Upper lobe of right lung (tissue), 1 donor: Measurements from ENCODE around the gene ZCCHC24. TPM values are rescaled to one million over a fixed set of nuclear protein-coding genes. Genes with fewer than 3 reads are reported as not detected.

Experiments
- ATAC-seq: fragments of 200-7000 bp; cut with Tn5 transposase; one replicate; pipeline ENCODE4 v1.9.1; 2020; ENCODE audit warnings: mild to moderate bottlenecking, moderate library complexity
- DNase-seq: peaks from one replicate; pipeline ENCODE4 v3.0.0-alpha.2; 2020
- H3K27ac ChIP-seq: fragments of 200-600 bp; one replicate; pipeline ENCODE4 v1.8.0; 2022
- H3K27me3 ChIP-seq: fragments of 200-600 bp; one replicate; pipeline ENCODE4 v1.8.0; 2022; ENCODE audit warnings: mild to moderate bottlenecking
- H3K36me3 ChIP-seq: fragments of 200-600 bp; one replicate; pipeline ENCODE4 v1.8.0; 2022
- H3K4me1 ChIP-seq: fragments of 200-600 bp; one replicate; pipeline ENCODE4 v1.8.0; 2022
- H3K4me3 ChIP-seq: fragments of 200-600 bp; one replicate; pipeline ENCODE4 v1.8.0; 2022; ENCODE audit warnings: mild to moderate bottlenecking
- H3K9me3 ChIP-seq: fragments of 200-600 bp; one replicate; pipeline ENCODE4 v1.8.0; 2022
- intact Hi-C: fragments of 100-400 bp; cut with DNase I; formaldehyde crosslinking; loops from one replicate; pipeline ENCODE4 v1.11.0; 2022
- total RNA-seq: library from RNA; stranded (reverse); fragmentation: NEBNext Ultra II Directional; extraction: Animal tissue kit (Norgen Biotek cat#: 25700); gene quantifications from one replicate; pipeline ENCODE4 v1.2.1, GENCODE V29; 2021
- TF ChIP-seq, protein P1 (sequence below): fragments of 200-600 bp; IDR thresholded peaks from one replicate; pipeline ENCODE4 v1.8.0; 2022; ENCODE audit warnings: antibody characterized with exemption
- donor health status: DM: no; HTN: yes; CAD: no; lungs with severe emphysema.

The ZCCHC24 gene
- total RNA-seq, 1 donor from 2014 or later, result 32.4 TPM

DNA sequence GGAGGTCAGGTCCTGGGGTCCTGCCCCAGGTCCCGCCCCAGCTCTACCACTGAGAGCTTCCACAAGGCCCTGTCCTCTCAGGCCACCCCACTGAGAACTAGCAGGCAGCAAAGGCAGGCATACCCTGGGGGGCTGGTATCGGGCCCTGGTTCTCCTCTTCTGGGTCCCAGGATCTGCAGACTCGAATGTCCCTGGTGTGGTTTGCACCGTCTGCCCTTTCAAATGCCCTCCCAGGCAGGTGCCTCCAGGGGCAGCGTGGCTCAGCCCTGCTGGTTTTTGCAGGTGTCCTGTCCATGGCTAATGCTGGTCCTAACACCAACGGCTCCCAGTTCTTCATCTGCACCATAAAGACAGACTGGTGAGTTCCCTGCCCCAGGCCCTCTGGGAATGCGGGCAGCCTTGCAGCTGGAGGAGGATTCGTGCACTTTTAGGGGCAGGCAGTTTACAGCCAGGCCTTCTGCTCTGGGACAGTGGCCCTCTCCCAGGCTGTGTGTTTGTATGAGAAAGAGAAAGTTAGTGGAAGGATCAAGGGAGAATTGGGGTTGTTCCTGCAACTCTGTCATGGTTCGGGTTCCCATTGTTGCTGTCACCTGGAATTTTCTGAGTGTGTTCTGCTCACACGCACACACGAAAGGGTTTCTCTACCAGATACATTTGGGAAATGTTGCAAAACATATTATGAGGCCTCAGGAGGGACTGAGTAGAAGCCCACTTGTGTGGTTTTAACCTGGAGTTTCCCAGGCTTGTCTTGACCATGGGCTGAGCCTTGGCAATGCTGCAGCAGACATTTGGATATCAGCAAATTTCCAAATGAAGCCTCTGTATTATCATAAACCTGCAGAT is 93.2 kb downstream of the ZCCHC24 start:
- no peak overlapping the region for H3K27ac ChIP-seq
- DNase-seq (no peak), ATAC-seq (no peak)
- H3K36me3 ChIP-seq, result peaks cover 61% of the 10 kb centered on the region
- no peak overlapping the region for H3K4me3 ChIP-seq
- TF ChIP-seq, protein P1, sequence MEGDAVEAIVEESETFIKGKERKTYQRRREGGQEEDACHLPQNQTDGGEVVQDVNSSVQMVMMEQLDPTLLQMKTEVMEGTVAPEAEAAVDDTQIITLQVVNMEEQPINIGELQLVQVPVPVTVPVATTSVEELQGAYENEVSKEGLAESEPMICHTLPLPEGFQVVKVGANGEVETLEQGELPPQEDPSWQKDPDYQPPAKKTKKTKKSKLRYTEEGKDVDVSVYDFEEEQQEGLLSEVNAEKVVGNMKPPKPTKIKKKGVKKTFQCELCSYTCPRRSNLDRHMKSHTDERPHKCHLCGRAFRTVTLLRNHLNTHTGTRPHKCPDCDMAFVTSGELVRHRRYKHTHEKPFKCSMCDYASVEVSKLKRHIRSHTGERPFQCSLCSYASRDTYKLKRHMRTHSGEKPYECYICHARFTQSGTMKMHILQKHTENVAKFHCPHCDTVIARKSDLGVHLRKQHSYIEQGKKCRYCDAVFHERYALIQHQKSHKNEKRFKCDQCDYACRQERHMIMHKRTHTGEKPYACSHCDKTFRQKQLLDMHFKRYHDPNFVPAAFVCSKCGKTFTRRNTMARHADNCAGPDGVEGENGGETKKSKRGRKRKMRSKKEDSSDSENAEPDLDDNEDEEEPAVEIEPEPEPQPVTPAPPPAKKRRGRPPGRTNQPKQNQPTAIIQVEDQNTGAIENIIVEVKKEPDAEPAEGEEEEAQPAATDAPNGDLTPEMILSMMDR, result no peak
- H3K27me3 ChIP-seq, result no peaks in the 10 kb centered on the region
- H3K4me1 ChIP-seq, result peaks cover 13% of the 10 kb centered on the region
- intact Hi-C loops, result no loop called here
- H3K9me3 ChIP-seq, result no peaks in the 10 kb centered on the region

DNA sequence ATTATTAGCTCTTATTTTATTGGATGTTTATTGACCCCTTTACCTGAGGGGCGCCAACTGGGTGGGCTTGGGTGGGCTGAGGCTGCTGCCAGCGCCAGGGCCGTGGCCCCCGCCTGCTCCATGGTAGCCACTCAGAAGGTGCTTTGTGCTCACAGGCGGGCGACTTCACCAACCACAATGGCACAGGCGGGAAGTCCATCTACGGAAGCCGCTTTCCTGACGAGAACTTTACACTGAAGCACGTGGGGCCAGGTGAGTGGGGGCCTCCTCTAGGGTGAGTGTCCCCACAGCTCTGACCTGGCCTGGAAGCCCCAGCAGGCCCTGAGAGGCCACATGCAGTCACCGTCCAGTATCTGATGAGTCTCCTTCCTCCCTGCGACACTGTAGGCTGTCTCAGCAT is 94.1 kb downstream of the ZCCHC24 start:
- TF ChIP-seq, protein P1, result no peak
- no peaks in the 10 kb centered on the region for H3K9me3 ChIP-seq
- no peaks in the 10 kb centered on the region for H3K27me3 ChIP-seq
- ATAC-seq (no peak), DNase-seq (no peak)
- H3K4me3 ChIP-seq, result no peak overlapping the region
- H3K27ac ChIP-seq, result no peak overlapping the region
- peaks cover 20% of the 10 kb centered on the region for H3K4me1 ChIP-seq
- intact Hi-C loops, result no loop called here
- H3K36me3 ChIP-seq, result peaks cover 61% of the 10 kb centered on the region

DNA sequence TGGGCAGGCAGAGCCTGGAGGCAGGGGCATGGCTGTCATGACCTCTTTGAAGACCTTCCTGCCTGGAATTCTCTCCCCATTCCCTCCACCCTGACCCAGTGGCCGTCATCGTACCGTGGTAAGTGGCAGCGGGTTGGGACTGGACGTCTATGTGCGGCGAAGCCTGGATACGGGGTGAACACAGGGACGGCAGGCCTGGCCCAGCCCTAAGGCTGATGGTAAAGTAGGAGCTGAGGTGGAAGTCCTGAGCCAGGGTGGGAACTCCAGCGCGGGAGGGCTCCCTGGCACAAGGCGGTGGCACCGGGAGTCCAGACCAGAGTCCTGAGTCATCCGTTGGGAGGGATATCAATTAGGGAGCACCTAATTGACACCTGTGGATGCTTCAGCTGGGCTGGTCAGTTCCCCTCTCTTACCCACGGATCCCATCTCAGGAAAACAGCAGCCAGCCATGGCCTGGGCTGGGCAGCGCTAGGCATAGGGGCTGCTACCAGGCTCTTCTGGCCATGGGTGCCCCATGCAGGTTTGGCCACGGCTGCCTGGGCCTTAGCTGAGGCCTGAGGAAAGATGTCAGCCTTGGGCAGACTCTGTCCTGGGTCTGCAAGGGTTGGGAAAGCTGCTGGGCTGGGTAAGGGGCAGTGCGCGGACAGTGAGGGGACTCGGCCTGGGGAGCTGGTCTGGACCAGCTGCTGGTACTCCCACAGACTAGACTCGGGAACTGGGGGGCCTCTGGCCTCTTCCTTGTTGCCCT is 94.8 kb downstream of the ZCCHC24 start:
- DNase-seq (no peak), ATAC-seq (no peak)
- intact Hi-C loops, result no loop called here
- Histone ChIP-seq H3K4me3 (no peak overlapping the region), H3K36me3 (peaks cover 61% of the 10 kb centered on the region), H3K27ac (no peak overlapping the region), H3K27me3 (no peaks in the 10 kb centered on the region), H3K9me3 (no peaks in the 10 kb centered on the region), H3K4me1 (peaks cover 20% of the 10 kb centered on the region)
- TF ChIP-seq, protein P1, result no peak

DNA sequence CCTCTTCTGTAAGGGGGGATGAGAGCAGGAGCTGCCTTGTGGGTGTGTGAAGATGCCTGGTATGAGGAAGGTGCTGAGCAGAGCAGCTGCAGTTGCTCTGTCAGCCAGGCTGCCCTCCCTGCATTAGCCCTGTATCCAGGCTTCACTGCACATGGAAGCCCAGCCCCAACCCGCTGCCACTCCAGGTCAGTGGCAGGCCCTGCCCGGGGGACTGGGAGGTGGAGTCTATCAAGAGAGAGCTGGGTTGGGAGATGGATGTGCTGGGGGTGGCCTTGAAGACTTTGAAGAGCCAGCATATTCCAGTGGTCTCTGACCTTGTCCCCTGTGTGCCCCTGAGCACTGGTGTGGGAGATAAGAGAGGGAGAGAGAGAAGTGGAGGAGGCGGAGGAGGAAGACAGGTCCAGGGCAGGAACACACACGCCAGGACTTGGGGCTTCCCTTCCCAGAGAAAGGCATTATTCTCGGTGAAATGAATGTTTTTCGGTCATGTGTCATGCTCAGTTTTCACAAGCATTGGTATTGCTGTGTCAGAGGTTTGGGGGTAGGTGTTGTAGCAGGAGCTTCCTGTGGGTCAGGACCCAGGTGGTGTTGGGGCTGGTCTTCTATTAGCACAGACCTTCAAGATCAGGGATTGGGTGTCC is 95.5 kb downstream of the ZCCHC24 start:
- DNase-seq, result no peak

DNA sequence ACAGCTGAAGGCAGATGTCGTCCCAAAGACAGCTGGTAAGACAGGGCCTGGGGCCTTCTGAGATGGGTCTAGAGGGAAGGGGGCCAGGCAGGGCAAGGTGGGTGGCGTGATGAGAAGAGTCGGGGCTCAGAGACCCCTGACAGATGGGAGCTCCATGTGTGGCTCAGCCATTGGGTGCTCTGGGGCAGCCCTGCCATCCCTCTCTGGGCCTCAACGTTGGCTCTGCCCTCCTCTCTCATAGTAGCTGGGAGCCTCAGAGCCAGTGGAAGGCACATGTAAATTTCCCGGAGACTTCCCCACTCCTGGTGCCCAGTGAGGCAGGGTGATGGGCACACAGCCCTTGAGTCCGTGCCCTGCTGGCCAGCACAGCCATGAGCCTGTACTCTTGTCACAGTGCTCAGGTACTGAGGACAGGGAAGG is 96.3 kb downstream of the ZCCHC24 start:
- no peak for ATAC-seq
- intact Hi-C loops, result no loop called here
- H3K36me3 ChIP-seq, result peaks cover 51% of the 10 kb centered on the region
- peak; percentile 58 for DNase-seq
- H3K27me3 ChIP-seq, result no peaks in the 10 kb centered on the region
- peak overlapping the region; percentile 90 for H3K4me3 ChIP-seq
- peak overlapping the region; percentile 90 for H3K27ac ChIP-seq
- H3K4me1 ChIP-seq, result peaks cover 20% of the 10 kb centered on the region
- TF ChIP-seq, protein P1, result no peak
- no peaks in the 10 kb centered on the region for H3K9me3 ChIP-seq

More for the DNA sequence above, 95.5 kb downstream of the ZCCHC24 start:
- intact Hi-C loops, result no loop called here
- ATAC-seq, result no peak
- H3K4me3 ChIP-seq, result no peak overlapping the region
- TF ChIP-seq, protein P1, result no peak
- H3K9me3 ChIP-seq, result no peaks in the 10 kb centered on the region
- H3K27me3 ChIP-seq, result no peaks in the 10 kb centered on the region
- H3K36me3 ChIP-seq, result peaks cover 59% of the 10 kb centered on the region
- H3K27ac ChIP-seq, result no peak overlapping the region
- peaks cover 20% of the 10 kb centered on the region for H3K4me1 ChIP-seq
